Subcutaneous preadipocyte (primary cell): ENCODE data around the gene BTBD10. TPM values are rescaled to one million over a fixed set of nuclear protein-coding genes. Genes with fewer than 3 reads are reported as not detected.

Experiments used
- total RNA-seq: library from RNA; depleted of rRNA; stranded (reverse); fragments of >200 nt; gene quantifications from 2 replicates; pipeline ENCODE4 v1.2.3, GENCODE V29; 2012

Gene BTBD10
- 32.3 and 36.8 TPM in 2 replicates for total RNA-seq

DNA sequence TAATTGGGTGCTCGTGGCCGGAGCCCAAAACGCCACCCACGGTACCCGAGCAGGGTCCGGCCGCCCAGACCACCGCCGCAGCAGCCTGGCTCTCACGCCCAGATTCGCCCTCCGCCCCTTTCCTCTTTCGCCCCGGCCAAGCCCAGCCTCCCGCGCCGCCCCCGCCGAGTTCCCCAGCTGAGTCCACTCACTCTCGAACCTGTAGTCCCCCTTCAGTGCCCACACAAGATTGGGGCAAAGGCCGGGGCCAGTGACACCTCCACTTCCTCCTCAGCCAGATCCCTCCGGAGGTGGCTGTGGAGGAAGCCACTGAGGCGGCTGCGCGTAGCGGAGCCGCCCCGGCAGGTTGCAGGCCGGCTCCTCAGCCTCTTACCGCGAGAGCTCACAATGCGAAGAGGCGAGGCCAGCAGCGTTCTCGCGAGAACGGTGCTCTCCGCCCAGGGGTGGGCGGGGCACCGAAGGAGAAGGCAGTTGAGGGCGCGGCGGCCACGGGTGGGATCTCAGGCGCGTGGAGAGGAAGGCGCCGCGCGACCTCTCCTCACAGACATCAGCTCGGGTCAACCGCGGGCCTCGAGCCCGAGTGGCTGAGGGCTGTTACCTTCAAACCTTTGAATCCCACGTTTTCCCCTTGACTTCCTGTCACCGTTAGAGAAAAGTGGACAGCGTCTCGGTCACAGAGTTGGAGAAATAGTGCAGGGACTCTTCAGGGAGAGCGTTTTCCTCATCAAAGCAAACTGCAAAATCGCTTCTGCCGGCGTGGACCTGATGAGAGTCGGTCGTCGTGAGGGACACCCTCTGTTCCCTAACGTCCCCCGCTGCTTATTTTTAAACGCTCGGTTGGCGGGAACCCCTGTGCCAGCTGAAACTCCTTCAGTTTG is at the start of gene BTBD10:
Gene BTBD10 (minus strand): TSS at position 322 of the 878 bp plus-strand sequence. CDS start 18,098 bp downstream, outside the sequence.

DNA sequence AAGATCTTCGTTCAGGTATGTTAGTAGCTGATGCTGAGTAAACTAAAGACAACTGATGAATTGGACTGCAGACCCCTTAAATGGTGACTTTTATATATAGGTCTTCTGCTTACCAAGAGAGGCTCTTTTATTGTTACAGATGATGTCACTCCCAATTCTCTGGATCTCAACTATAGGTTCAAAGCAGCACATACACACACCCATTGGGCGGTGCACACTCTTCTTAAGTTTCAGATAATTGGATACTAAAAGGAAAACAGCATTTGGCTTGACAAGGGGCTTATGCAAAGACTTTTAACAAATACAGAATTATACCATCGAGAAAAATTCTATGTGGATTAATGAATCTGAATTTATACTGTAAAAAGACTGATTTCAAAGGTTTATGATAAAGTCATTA is 32.9 kb upstream of the BTBD10 start, which contains the start of gene PTH:
Gene PTH (minus strand): TSS at position 69 of the 400 bp plus-strand sequence. CDS start 3,142 bp downstream, outside the sequence.

Other genes with a start within 250 kb of the BTBD10 start
- 12.1 and 19.2 TPM in 2 replicates for gene BMAL1, start 185.4 kb downstream of the BTBD10 start, total RNA-seq
- gene PTH, start 32.8 kb upstream of the BTBD10 start, total RNA-seq = not detected in 2 replicates
- 69.8 and 75.7 TPM in 2 replicates for gene FAR1, start 205.4 kb upstream of the BTBD10 start, total RNA-seq